ENCODE data around the gene OR10H4. TPM values are rescaled to one million over a fixed set of nuclear protein-coding genes. Genes with fewer than 3 reads are reported as not detected.

OR10H4 gene
- polyA plus RNA-seq, 1 donor from 2014 or later, result not detected

- no peaks in the 10 kb centered on the region for H3K9me3 ChIP-seq (ENCODE audit: low read length)
- H3K9me2 ChIP-seq (ENCODE audit: insufficient read depth, low read length), result no peaks in the 10 kb centered on the region
- H3K9ac ChIP-seq (ENCODE audit: low read length), result no peak overlapping the region
- TF ChIP-seq RAD21 (conservative IDR thresholded peaks at IDR 0.05), result no peak
- TF ChIP-seq POLR2AphosphoS5 (IDR thresholded peaks at IDR 0.05), result no peak
- H3K27ac ChIP-seq (ENCODE audit: low read length), result no peak overlapping the region
- no peak overlapping the region for H3K4me3 ChIP-seq (ENCODE audit: low read length)
- no peak overlapping the region for H3K4me2 ChIP-seq (ENCODE audit: low read length)
- no peaks in the 10 kb centered on the region for H3K79me2 ChIP-seq (replicated peaks; ENCODE audit: insufficient read depth, low read length)
- no peaks in the 10 kb centered on the region for H3K36me3 ChIP-seq (ENCODE audit: insufficient read depth, low read length)
- H3F3A ChIP-seq (ENCODE audit: insufficient read depth, low read length, poor library complexity, severe bottlenecking), result no peaks in the 10 kb centered on the region
- H4K20me1 ChIP-seq (ENCODE audit: insufficient read depth), result no peaks in the 10 kb centered on the region
- no peaks in the 10 kb centered on the region for H3K27me3 ChIP-seq (ENCODE audit: insufficient read depth, low read depth, low read length)
- no peak overlapping the region for H2AFZ ChIP-seq (ENCODE audit: low read depth, low read length)
These were observed 43.8 kb upstream of the OR10H4 start for GRCh38 chr19:15905026-15905425.

GRCh38 chr19:15911599-15912235 lies 37.1 kb upstream of the OR10H4 start:
- H3K4me3 ChIP-seq (ENCODE audit: low read length), result no peak overlapping the region
- H3K9ac ChIP-seq (ENCODE audit: low read length), result no peak overlapping the region
- no peaks in the 10 kb centered on the region for H3K27me3 ChIP-seq (ENCODE audit: insufficient read depth, low read depth, low read length)
- no peak overlapping the region for H2AFZ ChIP-seq (ENCODE audit: low read depth, low read length)
- H3K9me3 ChIP-seq (ENCODE audit: low read length), result peaks cover 6% of the 10 kb centered on the region
- TF ChIP-seq SMC3 (conservative IDR thresholded peaks at IDR 0.05; ENCODE audit: poor library complexity) (no peak), REST (IDR thresholded peaks at IDR 0.05; ENCODE audit: borderline replicate concordance) (no peak), EP300 (conservative IDR thresholded peaks at IDR 0.05; ENCODE audit: poor library complexity, severe bottlenecking) (no peak), POLR2AphosphoS5 (IDR thresholded peaks at IDR 0.05) (no peak)
- no peaks in the 10 kb centered on the region for H3F3A ChIP-seq (ENCODE audit: insufficient read depth, low read length, poor library complexity, severe bottlenecking)
- H3K36me3 ChIP-seq (ENCODE audit: insufficient read depth, low read length), result no peaks in the 10 kb centered on the region
- no peaks in the 10 kb centered on the region for H3K9me2 ChIP-seq (ENCODE audit: insufficient read depth, low read length)
- no peaks in the 10 kb centered on the region for H3K79me2 ChIP-seq (replicated peaks; ENCODE audit: insufficient read depth, low read length)
- no peaks in the 10 kb centered on the region for H4K20me1 ChIP-seq (ENCODE audit: insufficient read depth)
- H3K4me2 ChIP-seq (ENCODE audit: low read length), result no peak overlapping the region
- H3K27ac ChIP-seq (ENCODE audit: low read length), result no peak overlapping the region

- Histone ChIP-seq H3K27me3 (ENCODE audit: insufficient read depth, low read depth, low read length) (no peaks in the 10 kb centered on the region), H3K27ac (ENCODE audit: low read length) (no peak overlapping the region), H4K20me1 (ENCODE audit: insufficient read depth) (no peaks in the 10 kb centered on the region), H3K36me3 (ENCODE audit: insufficient read depth, low read length) (no peaks in the 10 kb centered on the region), H3K9ac (ENCODE audit: low read length) (no peak overlapping the region), H3K9me3 (ENCODE audit: low read length) (peaks cover 6% of the 10 kb centered on the region), H3K4me2 (ENCODE audit: low read length) (no peak overlapping the region), H3F3A (ENCODE audit: insufficient read depth, low read length, poor library complexity, severe bottlenecking) (no peaks in the 10 kb centered on the region), H3K4me3 (ENCODE audit: low read length) (no peak overlapping the region), H3K9me2 (ENCODE audit: insufficient read depth, low read length) (no peaks in the 10 kb centered on the region), H2AFZ (ENCODE audit: low read depth, low read length) (no peak overlapping the region), H3K79me2 (replicated peaks; ENCODE audit: insufficient read depth, low read length) (no peaks in the 10 kb centered on the region)
- TF ChIP-seq TAF1 (IDR thresholded peaks at IDR 0.05; ENCODE audit: low read depth) (no peak), CTCF (IDR thresholded peaks at IDR 0.05; ENCODE audit: poor library complexity, severe bottlenecking) (no peak), RAD21 (conservative IDR thresholded peaks at IDR 0.05) (no peak), EZH2 (IDR thresholded peaks at IDR 0.05; ENCODE audit: borderline replicate concordance, insufficient read depth, low read length, poor library complexity, severe bottlenecking) (no peak), EP300 (conservative IDR thresholded peaks at IDR 0.05; ENCODE audit: poor library complexity, severe bottlenecking) (no peak), MXI1 (conservative IDR thresholded peaks at IDR 0.05; ENCODE audit: poor library complexity, severe bottlenecking) (no peak)
These were observed 35.4 kb upstream of the OR10H4 start for GRCh38 chr19:15913384-15913783.
